ENCODE measurements around the gene UBE2J1. TPM values are rescaled to one million over a fixed set of nuclear protein-coding genes. Genes with fewer than 3 reads are reported as not detected.

The UBE2J1 gene
- total and polyA plus RNA-seq, 10 donors, result 48.3 to 115 (median 71.7) TPM

- H3K27ac ChIP-seq, result peak overlapping the region; percentile 97 to 100 (median 100)
- intact Hi-C loops (cut with DNase I; ENCODE audit: low total_unique reads), result no loop called here
- DNase-seq, result no peak
- no peaks in the 10 kb centered on the region for H3K9me3 ChIP-seq
- peaks cover 19 to 88% (median 65%) of the 10 kb centered on the region in 6 donors for H3K4me1 ChIP-seq
- H3K36me3 ChIP-seq, result no peaks in the 10 kb centered on the region
- no peak for TF ChIP-seq POLR2A (IDR thresholded peaks at IDR 0.05)
- TF ChIP-seq POLR2AphosphoS5 (IDR thresholded peaks at IDR 0.05), result no peak
- TF ChIP-seq CTCF (IDR thresholded peaks at IDR 0.05 in 8 of 11, conservative IDR thresholded peaks at IDR 0.05 in 3 of 11), result no peak
- WGBS, 5 donors, result 70 to 75% (median 72%) methylated on average over 2 of the region's 2 CpGs
- no peaks in the 10 kb centered on the region for H3K27me3 ChIP-seq (replicated peaks in 1 of 7)
- H3K4me3 ChIP-seq, result peak overlapping the region in 4 of 8 donors; percentile 58 to 77 (median 75)
Measured at GRCh38 chr6:89353702-89354392, 1.3 kb upstream of the UBE2J1 start.

GRCh38 chr6:89353118-89353556 lies 615 bp upstream of the UBE2J1 start:
- DNase-seq, result no peak
- Histone ChIP-seq H3K27ac (peak overlapping the region; percentile 97 to 100 (median 100)), H3K9me3 (no peaks in the 10 kb centered on the region), H3K27me3 (replicated peaks in 1 of 7) (no peaks in the 10 kb centered on the region), H3K4me1 (peaks cover 25 to 92% (median 66%) of the 10 kb centered on the region in 6 donors), H3K4me3 (peak overlapping the region; percentile 27 to 77 (median 66)), H3K36me3 (no peaks in the 10 kb centered on the region)
- WGBS, 5 donors, result 33 to 37% (median 35%) methylated on average over 27 of the region's 27 CpGs
- intact Hi-C loops (cut with DNase I; ENCODE audit: low total_unique reads), result no loop called here
- TF ChIP-seq POLR2A (IDR thresholded peaks at IDR 0.05) (no peak), CTCF (IDR thresholded peaks at IDR 0.05 in 8 of 11, conservative IDR thresholded peaks at IDR 0.05 in 3 of 11) (no peak), POLR2AphosphoS5 (IDR thresholded peaks at IDR 0.05) (no peak)

- Histone ChIP-seq H3K4me3 (peak overlapping the region; percentile 27 to 77 (median 66)), H3K4me1 (peaks cover 26 to 92% (median 66%) of the 10 kb centered on the region in 6 donors), H3K36me3 (no peaks in the 10 kb centered on the region), H3K27me3 (replicated peaks in 1 of 7) (no peaks in the 10 kb centered on the region), H3K27ac (peak overlapping the region; percentile 97 to 100 (median 100)), H3K9me3 (no peaks in the 10 kb centered on the region)
- 0 to 2% (median 1%) methylated on average over 12 of the region's 12 CpGs for WGBS, 5 donors
- intact Hi-C loops (cut with DNase I; ENCODE audit: low total_unique reads), result no loop called here
- no peak for DNase-seq
- no peak for TF ChIP-seq POLR2A (IDR thresholded peaks at IDR 0.05)
- no peak for TF ChIP-seq POLR2AphosphoS5 (IDR thresholded peaks at IDR 0.05)
- no peak for TF ChIP-seq CTCF (IDR thresholded peaks at IDR 0.05 in 8 of 11, conservative IDR thresholded peaks at IDR 0.05 in 3 of 11)
Measured at GRCh38 chr6:89351671-89352277, 748 bp downstream of the UBE2J1 start.

All from spleen (tissue), 11 donors.